ENCODE data around the gene NME9. TPM values are rescaled to one million over a fixed set of nuclear protein-coding genes. Genes with fewer than 3 reads are reported as not detected.

Gene NME9
- total and polyA plus RNA-seq, 10 of the 15 experiments (the other 5 are each of a cell fraction or from before 2014, with no cell fraction given) = 0.09 to 0.68 (median 0.22) TPM; not detected in 6

- TF ChIP-seq STAT3 (IDR thresholded peaks at IDR 0.05; ENCODE audit: low read depth, low read length) (no peak), E2F4 (IDR thresholded peaks at IDR 0.05; ENCODE audit: low read depth, low read length) (no peak), EGR1 (IDR thresholded peaks at IDR 0.05; ENCODE audit: borderline replicate concordance in 1 of 2, low read depth in 2 of 2, low read length in 2 of 2) (no peak)
These were observed 47.0 kb upstream of the NME9 start (continued) for GRCh38 chr3:138376663-138377062.

- Histone ChIP-seq H3K27ac (ENCODE audit: control insufficient read depth, insufficient read depth) (no peak overlapping the region), H3K27me3 (replicated peaks in 1 of 2; ENCODE audit: control insufficient read depth in 2 of 2, insufficient read depth in 2 of 2, low read length in 1 of 2) (peaks cover 0 to 11% of the 10 kb centered on the region in 2 experiments; a peak in 2 of 4 replicates), H3K9ac (ENCODE audit: control insufficient read depth, insufficient read depth, low read length) (no peak overlapping the region), H4K20me1 (ENCODE audit: control insufficient read depth, insufficient read depth) (peaks cover 5% of the 10 kb centered on the region; the same call in 1 of the 2 replicates), H2AFZ (ENCODE audit: control insufficient read depth, low read depth, low read length) (no peak overlapping the region), H3K4me2 (ENCODE audit: control insufficient read depth, insufficient read depth) (no peak overlapping the region), H3K4me3 (no peak overlapping the region), H3K9me3 (replicated peaks; ENCODE audit: control insufficient read depth, insufficient read depth, low read length) (peaks cover 2% of the 10 kb centered on the region), H3K36me3 (ENCODE audit: control insufficient read depth in 2 of 2, insufficient read depth in 2 of 2, low read length in 1 of 2) (no peaks in the 10 kb centered on the region), H3K79me2 (ENCODE audit: control insufficient read depth, insufficient read depth, low read length) (no peaks in the 10 kb centered on the region), H3K4me1 (ENCODE audit: control insufficient read depth, insufficient read depth, low read length) (peaks cover 17% of the 10 kb centered on the region)
- 22% methylated on average over 4 of the region's 4 CpGs for whole genome bisulfite sequencing (ENCODE audit: insufficient coverage, insufficient replicate concordance, low lambda C conversion rate, missing lambda C conversion rate)
- no TSS peak for BruUV-seq (replicated peaks)
- ChIA-PET RAD21 (ENCODE audit: unreplicated experiment) (no interaction called here), CTCF (no interaction called here), SMC1A (ENCODE audit: uncharacterized antibody, unreplicated experiment) (no interaction called here), POLR2A (no interaction called here)
- DNase-seq (ENCODE audit: low read depth, low spot score) (no peak), FAIRE-seq (no peak), ATAC-seq (no peak)
- intact Hi-C loops (cut with micrococcal nuclease; ENCODE audit: unreplicated experiment) = no loop called here
- in situ Hi-C loops (cut with MboI) = no loop called here
- TF ChIP-seq RUNX3 (IDR thresholded peaks at IDR 0.05; ENCODE audit: low read length) (no peak), NKRF (conservative IDR thresholded peaks at IDR 0.05) (no peak), ZBTB33 (IDR thresholded peaks at IDR 0.05) (no peak), PML (IDR thresholded peaks at IDR 0.05; ENCODE audit: low read length) (no peak), NR2C1 (IDR thresholded peaks at IDR 0.05) (no peak), IKZF2 (IDR thresholded peaks at IDR 0.05) (no peak), TCF3 (IDR thresholded peaks at IDR 0.05; ENCODE audit: borderline replicate concordance, insufficient read depth, low read depth, low read length) (no peak), BCL3 (IDR thresholded peaks at IDR 0.05; ENCODE audit: borderline replicate concordance, insufficient read depth, low read depth, low read length, poor library complexity, severe bottlenecking) (no peak), KAT2A (conservative IDR thresholded peaks at IDR 0.05; ENCODE audit: control insufficient read depth, low read depth, low read length) (no peak), TARDBP (IDR thresholded peaks at IDR 0.05; ENCODE audit: borderline replicate concordance) (no peak), NR2F1 (conservative IDR thresholded peaks at IDR 0.05) (no peak), BHLHE40 (IDR thresholded peaks at IDR 0.05; ENCODE audit: borderline replicate concordance in 1 of 2, low read depth in 2 of 2, low read length in 1 of 2) (no peak), PAX8 (IDR thresholded peaks at IDR 0.05) (no peak)
These were observed 45.8 kb upstream of the NME9 start for GRCh38 chr3:138375447-138375846.

Data from GM12878 (cell line).